HG03135 (cell line): ENCODE measurements around the gene CYB561D2.

Experiments
- ATAC-seq: cut with Tn5 transposase; IDR thresholded peaks from one replicate; pipeline ENCODE4 v1.9.1; 2021; ENCODE audit warnings: mild to moderate bottlenecking, moderate library complexity; ENCODE audit not compliant: unreplicated experiment

Gene CYB561D2

GRCh38 chr3:50323092-50323600, 27.5 kb upstream of the CYB561D2 start:
- ATAC-seq: no peak

- no peak for ATAC-seq
Measured at GRCh38 chr3:50323614-50324199, 27.0 kb upstream of the CYB561D2 start.

- no peak for ATAC-seq
Measured at GRCh38 chr3:50324351-50325112, 26.1 kb upstream of the CYB561D2 start.

- no peak for ATAC-seq
Measured at GRCh38 chr3:50325113-50325480, 25.6 kb upstream of the CYB561D2 start.

GRCh38 chr3:50325497-50326181, 25.0 kb upstream of the CYB561D2 start:
- no peak for ATAC-seq

GRCh38 chr3:50326182-50326541, 24.5 kb upstream of the CYB561D2 start:
- ATAC-seq: no peak

- ATAC-seq: no peak
Measured at GRCh38 chr3:50327129-50327528, 23.5 kb upstream of the CYB561D2 start.

- ATAC-seq: peak; percentile 76
Measured at GRCh38 chr3:50327943-50328691, 22.5 kb upstream of the CYB561D2 start, which contains the start of gene TUSC2. Gene TUSC2, minus strand, starts transcription at chr3:50328223. Its CDS starts 124 bp downstream, at chr3:50328099.

GRCh38 chr3:50330330-50330729, 20.3 kb upstream of the CYB561D2 start:
- no peak for ATAC-seq

- no peak for ATAC-seq
Measured at GRCh38 chr3:50331364-50331907, 19.2 kb upstream of the CYB561D2 start.

- ATAC-seq: no peak
Measured at GRCh38 chr3:50333744-50334328, 16.8 kb upstream of the CYB561D2 start.

- no peak for ATAC-seq
Measured at GRCh38 chr3:50334339-50335075, 16.2 kb upstream of the CYB561D2 start.

GRCh38 chr3:50336452-50337174, 14.0 kb upstream of the CYB561D2 start:
- peak; percentile 27 for ATAC-seq

GRCh38 chr3:50337175-50337861, 13.3 kb upstream of the CYB561D2 start:
- ATAC-seq: peak; percentile 67

- ATAC-seq: no peak
Measured at GRCh38 chr3:50338965-50339364, 11.7 kb upstream of the CYB561D2 start.

- no peak for ATAC-seq
Measured at GRCh38 chr3:50339485-50340146, 11.0 kb upstream of the CYB561D2 start.

GRCh38 chr3:50340147-50340447, 10.6 kb upstream of the CYB561D2 start:
- no peak for ATAC-seq
